Mesendoderm (in vitro differentiated cells): Measurements from ENCODE around the gene P3H3.
A peak's percentile ranks its signal among the peaks of the same experiment; 100 is the strongest.
"Not testable (repeated sequence)": the region's sequence is repeated elsewhere in the genome, so short reads cannot be mapped to it uniquely, and the experiment has no call there.

Source experiments
- DNase-seq: peaks from one replicate; pipeline ENCODE4 v3.0.0; 2013
- H2AK5ac ChIP-seq: 2 replicates; pipeline ENCODE4 v1.6.1; 2013; ENCODE audit warnings: low read length, inconsistent platforms
- H2BK120ac ChIP-seq: 2 replicates; pipeline ENCODE4 v1.6.1; 2013; ENCODE audit warnings: low read depth, mild to moderate bottlenecking, low read length, moderate library complexity, mixed read lengths
- H2BK15ac ChIP-seq: replicated peaks from 2 replicates; pipeline ENCODE4 v1.6.1; 2013; ENCODE audit warnings: low read depth, mild to moderate bottlenecking, moderate library complexity
- H2BK5ac ChIP-seq: 2 replicates; pipeline ENCODE4 v1.6.1; 2013; ENCODE audit warnings: low read length, inconsistent platforms
- H3K18ac ChIP-seq: 2 replicates; pipeline ENCODE4 v1.6.1; 2013; ENCODE audit warnings: mild to moderate bottlenecking, low read length, mixed read lengths
- H3K23ac ChIP-seq: one replicate; pipeline ENCODE4 v1.6.1; 2013; ENCODE audit warnings: low read length
- H3K27ac ChIP-seq: 2 replicates; pipeline ENCODE4 v1.5.1; 2013; ENCODE audit warnings: low read depth, mild to moderate bottlenecking, inconsistent platforms, low read length, moderate library complexity
- H3K27me3 ChIP-seq: 2 replicates; pipeline ENCODE4 v1.6.1; 2013; ENCODE audit warnings: low read length, control low read depth, mild to moderate bottlenecking, inconsistent platforms; ENCODE audit not compliant: insufficient read depth, poor library complexity
- H3K36me3 ChIP-seq: 2 replicates; pipeline ENCODE4 v1.6.1; 2013; ENCODE audit warnings: low read length, inconsistent platforms; ENCODE audit not compliant: control insufficient read depth, insufficient read depth
- H3K4ac ChIP-seq: one replicate; pipeline ENCODE4 v1.6.1; 2013; ENCODE audit warnings: low read depth, mild to moderate bottlenecking, low read length, moderate library complexity
- H3K4me1 ChIP-seq: 2 replicates; pipeline ENCODE4 v1.6.1; 2013; ENCODE audit warnings: low read depth, low read length, inconsistent platforms; ENCODE audit not compliant: control insufficient read depth
- H3K4me2 ChIP-seq: 2 replicates; pipeline ENCODE4 v1.6.1; 2013; ENCODE audit warnings: low read length
- H3K4me3 ChIP-seq: 2 replicates; pipeline ENCODE4 v1.5.1; 2013; ENCODE audit warnings: mild to moderate bottlenecking, low read length
- H3K56ac ChIP-seq: one replicate; pipeline ENCODE4 v1.6.1; 2013; ENCODE audit warnings: low read length
- H3K79me1 ChIP-seq: 2 replicates; pipeline ENCODE4 v1.6.1; 2013; ENCODE audit warnings: low read length, inconsistent platforms
- H3K79me2 ChIP-seq: 2 replicates; pipeline ENCODE4 v1.6.1; 2013; ENCODE audit warnings: mild to moderate bottlenecking, low read length; ENCODE audit not compliant: control insufficient read depth, insufficient read depth
- H3K9ac ChIP-seq: 2 replicates; pipeline ENCODE4 v1.6.1; 2013; ENCODE audit warnings: low read length, inconsistent platforms
- H4K5ac ChIP-seq: one replicate; pipeline ENCODE4 v1.6.1; 2013; ENCODE audit warnings: low read length
- H4K8ac ChIP-seq: one replicate; pipeline ENCODE4 v1.6.1; 2013; ENCODE audit warnings: low read depth, mild to moderate bottlenecking, control low read depth, low read length, moderate library complexity
- WGBS: extraction: QIAGEN DNeasy Blood & Tissue Kit; methylation state at CpG from one replicate; pipeline ENCODE4 v1.1.7; 2013; ENCODE audit warnings: low lambda C conversion rate, missing lambda C conversion rate; ENCODE audit not compliant: insufficient coverage; ENCODE audit errors: extremely low coverage; 5-methylcytosine and 5-hydroxymethylcytosine counted together

P3H3 gene

DNA sequence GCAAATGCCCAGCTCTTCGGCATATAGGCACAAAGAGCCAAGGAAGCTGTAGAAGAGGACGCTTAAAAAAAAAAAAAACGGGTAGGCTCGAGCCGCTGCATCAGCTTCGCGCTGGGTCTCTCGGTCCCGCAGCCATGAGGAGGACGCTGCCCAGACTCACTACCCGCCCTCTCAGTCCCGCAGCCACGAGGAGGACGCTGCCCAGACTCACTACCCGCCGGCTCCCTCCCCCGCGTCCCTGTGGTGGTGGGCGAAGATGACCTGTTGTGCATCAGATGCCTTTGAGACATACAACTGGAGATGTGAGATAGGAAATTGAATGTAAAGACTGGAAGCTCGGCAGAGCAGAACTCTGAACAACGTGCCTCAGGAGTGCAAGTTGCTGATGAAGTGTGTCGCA lies 56.3 kb downstream of the P3H3 start:
- Histone ChIP-seq H3K4me3 (no peak overlapping the region), H3K9ac (no peak overlapping the region), H3K27me3 (no peaks in the 10 kb centered on the region), H4K8ac (no peak overlapping the region), H3K56ac (peak overlapping the region; percentile 66), H3K4ac (no peak overlapping the region), H3K18ac (no peak overlapping the region), H3K36me3 (no peaks in the 10 kb centered on the region), H2BK15ac (no peak overlapping the region), H3K4me1 (no peaks in the 10 kb centered on the region), H3K27ac (no peak overlapping the region), H3K4me2 (no peak overlapping the region), H4K5ac (no peak overlapping the region), H3K79me2 (no peaks in the 10 kb centered on the region), H3K79me1 (no peaks in the 10 kb centered on the region), H3K23ac (no peak overlapping the region), H2BK120ac (no peak overlapping the region), H2BK5ac (no peak overlapping the region), H2AK5ac (no peak overlapping the region)
- DNase-seq = no peak
- WGBS = no CpG with 5 or more reads among the region's 22 CpGs

DNA sequence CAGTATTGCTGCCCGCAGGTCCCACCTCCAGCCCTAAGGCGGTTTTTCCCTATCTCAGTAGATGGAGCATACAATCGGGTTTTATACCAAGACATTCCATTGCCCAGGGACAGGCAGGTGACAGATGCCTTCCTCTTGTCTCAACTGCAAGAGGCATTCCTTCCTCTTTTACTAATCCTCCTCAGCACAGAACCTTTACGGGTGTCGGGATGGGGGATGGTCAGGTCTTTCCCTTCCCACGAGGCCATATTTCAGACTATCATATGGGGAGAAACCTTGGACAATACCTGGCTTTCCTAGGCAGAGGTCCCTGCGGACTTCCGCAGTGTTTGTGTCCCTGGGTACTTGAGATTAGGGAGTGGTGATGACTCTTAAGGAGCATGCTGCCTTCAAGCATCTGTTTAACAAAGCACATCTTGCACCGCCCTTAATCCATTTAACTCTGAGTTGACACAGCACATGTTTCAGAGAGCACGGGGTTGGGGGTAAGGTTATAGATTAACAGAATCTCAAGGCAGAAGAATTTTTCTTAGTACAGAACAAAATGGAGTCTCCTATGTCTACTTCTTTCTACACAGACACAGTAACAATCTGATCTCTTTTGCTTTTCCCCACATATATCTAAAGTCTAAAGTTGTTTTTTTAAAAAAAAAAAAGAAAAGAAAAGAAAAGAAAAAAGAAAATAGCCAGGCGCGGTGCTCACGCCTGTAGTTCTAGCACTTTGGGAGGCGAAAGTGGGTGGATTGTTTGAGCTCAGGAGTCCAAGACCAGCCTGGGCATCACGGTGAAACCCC lies 58.2 kb downstream of the P3H3 start:
- not testable (repeated sequence) for H3K9ac ChIP-seq

DNA sequence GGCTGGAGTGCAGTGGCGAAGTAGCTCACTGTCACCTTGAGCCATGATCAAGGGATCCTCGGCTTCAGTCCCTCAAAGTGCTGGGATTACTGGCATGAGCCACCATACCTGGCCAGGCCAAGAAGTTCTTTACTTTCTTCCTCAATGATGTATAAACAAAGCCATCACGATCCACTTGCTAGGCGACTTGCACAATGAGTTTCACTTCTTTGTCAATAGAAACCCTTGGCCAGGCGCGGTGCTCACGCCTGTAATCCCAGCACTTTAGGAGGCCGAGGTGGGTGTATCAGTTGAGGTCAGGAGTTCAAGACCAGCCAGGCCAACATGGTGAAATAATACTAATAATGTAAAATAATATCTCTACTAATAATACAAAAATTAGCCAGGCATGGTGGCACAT lies 59.3 kb downstream of the P3H3 start:
- H3K27ac ChIP-seq = peak overlapping the region; percentile 23
- H4K5ac ChIP-seq = no peak overlapping the region
- H3K9ac ChIP-seq = no peak overlapping the region
- no peaks in the 10 kb centered on the region for H3K27me3 ChIP-seq
- H3K4ac ChIP-seq = peak overlapping the region; percentile 77
- H3K4me3 ChIP-seq = no peak overlapping the region
- DNase-seq = no peak
- no peak overlapping the region for H3K4me2 ChIP-seq
- peaks cover 4% of the 10 kb centered on the region for H3K4me1 ChIP-seq
- H3K56ac ChIP-seq = peak overlapping the region; percentile 77
- no peak overlapping the region for H2BK120ac ChIP-seq
- H3K79me1 ChIP-seq = no peaks in the 10 kb centered on the region
- no peak overlapping the region for H4K8ac ChIP-seq
- H3K23ac ChIP-seq = no peak overlapping the region
- H2BK15ac ChIP-seq = no peak overlapping the region
- H2BK5ac ChIP-seq = peak overlapping the region; percentile 92
- H3K36me3 ChIP-seq = no peaks in the 10 kb centered on the region
- WGBS = no CpG with 5 or more reads among the region's 8 CpGs
- H3K79me2 ChIP-seq = no peaks in the 10 kb centered on the region
- peak overlapping the region; percentile 71 for H2AK5ac ChIP-seq
- no peak overlapping the region for H3K18ac ChIP-seq

More for the DNA sequence above, 58.2 kb downstream of the P3H3 start:
- not testable (repeated sequence) for H3K79me2 ChIP-seq, H4K5ac ChIP-seq, H2AK5ac ChIP-seq, H2BK5ac ChIP-seq, H3K4me2 ChIP-seq, H3K4me3 ChIP-seq, H3K23ac ChIP-seq, H2BK120ac ChIP-seq, H3K4me1 ChIP-seq, H4K8ac ChIP-seq, H2BK15ac ChIP-seq, H3K79me1 ChIP-seq, H3K36me3 ChIP-seq, H3K27me3 ChIP-seq
- peak; percentile 83 for DNase-seq
- peak overlapping the region; percentile 81 for H3K18ac ChIP-seq
- no CpG with 5 or more reads among the region's 15 CpGs for WGBS
- H3K4ac ChIP-seq = peak overlapping the region; percentile 20
- H3K27ac ChIP-seq = peak overlapping the region; percentile 77
- H3K56ac ChIP-seq = peak overlapping the region; percentile 63

DNA sequence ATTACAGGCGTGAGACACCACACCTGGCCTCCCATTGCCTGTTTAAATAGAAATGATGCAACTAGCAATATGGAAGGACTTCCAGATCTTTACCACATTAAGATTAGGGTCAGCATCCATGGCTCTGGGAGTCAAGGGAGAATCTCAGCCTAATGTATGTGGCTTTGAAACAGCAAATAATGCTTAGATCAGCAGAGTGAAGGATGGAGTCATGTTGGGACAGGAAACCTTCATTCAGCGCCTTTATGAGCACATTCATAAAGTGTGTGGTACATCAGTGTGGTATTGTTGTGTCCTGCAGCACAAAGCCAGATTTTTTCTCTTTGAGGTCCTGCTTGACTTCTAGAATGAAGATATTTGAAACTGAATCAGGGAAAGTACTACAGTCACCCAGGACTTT lies 60.2 kb downstream of the P3H3 start:
- no peak overlapping the region for H3K18ac ChIP-seq
- H3K79me2 ChIP-seq = no peaks in the 10 kb centered on the region
- H2BK120ac ChIP-seq = peak overlapping the region; percentile 8
- no peak overlapping the region for H3K4ac ChIP-seq
- H3K27ac ChIP-seq = no peak overlapping the region
- H3K56ac ChIP-seq = no peak overlapping the region
- H3K4me3 ChIP-seq = no peak overlapping the region
- H3K79me1 ChIP-seq = no peaks in the 10 kb centered on the region
- H3K36me3 ChIP-seq = no peaks in the 10 kb centered on the region
- H4K5ac ChIP-seq = no peak overlapping the region
- H3K4me1 ChIP-seq = peaks cover 4% of the 10 kb centered on the region
- no CpG with 5 or more reads among the region's 2 CpGs for WGBS
- H3K4me2 ChIP-seq = no peak overlapping the region
- H3K9ac ChIP-seq = no peak overlapping the region
- no peak overlapping the region for H2AK5ac ChIP-seq
- no peaks in the 10 kb centered on the region for H3K27me3 ChIP-seq
- no peak overlapping the region for H3K23ac ChIP-seq
- no peak overlapping the region for H2BK5ac ChIP-seq
- H2BK15ac ChIP-seq = no peak overlapping the region
- no peak overlapping the region for H4K8ac ChIP-seq
- DNase-seq = no peak

DNA sequence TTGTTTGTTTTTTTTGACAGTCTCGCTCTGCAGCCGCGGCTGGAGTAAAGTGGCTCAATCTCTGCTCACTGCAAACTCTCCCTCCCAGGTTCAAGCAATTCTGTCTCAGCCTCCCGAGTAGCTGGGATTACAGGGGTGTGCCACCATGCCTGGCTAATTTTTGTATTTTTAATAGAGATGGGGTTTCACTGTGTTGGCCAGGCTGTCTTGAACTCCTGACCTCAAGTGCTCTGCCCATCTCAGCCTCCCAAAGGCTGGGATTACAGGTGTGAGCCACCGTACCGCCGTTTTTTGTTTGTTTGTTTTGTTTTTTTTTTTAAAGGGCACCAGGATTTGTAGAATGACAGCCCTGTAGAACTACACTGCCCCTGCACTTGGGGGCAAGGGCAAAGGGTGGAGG lies 60.6 kb downstream of the P3H3 start:
- not testable (repeated sequence) for H3K27me3 ChIP-seq, H3K4me2 ChIP-seq, H3K4ac ChIP-seq, H3K23ac ChIP-seq, H2BK5ac ChIP-seq, H3K27ac ChIP-seq, H3K18ac ChIP-seq, H4K5ac ChIP-seq, H3K36me3 ChIP-seq, H3K56ac ChIP-seq, H3K4me1 ChIP-seq, H2AK5ac ChIP-seq, DNase-seq, H3K79me1 ChIP-seq, H2BK15ac ChIP-seq, H4K8ac ChIP-seq, H3K79me2 ChIP-seq, H3K9ac ChIP-seq, H3K4me3 ChIP-seq
- H2BK120ac ChIP-seq = peak overlapping the region; percentile 8
- WGBS = no CpG with 5 or more reads among the region's 7 CpGs
